HepG2 (cell line): ENCODE data around the gene EOMES. TPM values are rescaled to one million over a fixed set of nuclear protein-coding genes. Genes with fewer than 3 reads are reported as not detected.

Experiments used
- ARHGAP35 ChIP-seq: sonication (generic); formaldehyde crosslinking; IDR thresholded peaks from 2 replicates; pipeline ENCODE4 v1.9.0; 2022; ENCODE audit warnings: mild to moderate bottlenecking, inconsistent platforms, moderate library complexity, missing genetic modification reagents, borderline replicate concordance
- EEA1 ChIP-seq: sonication (generic); formaldehyde crosslinking; IDR thresholded peaks from 2 replicates; pipeline ENCODE4 v1.5.1; 2020; ENCODE audit warnings: mild to moderate bottlenecking, missing genetic modification reagents, borderline replicate concordance
- ETV5 ChIP-seq: IDR thresholded peaks from 2 replicates; pipeline ENCODE4 v1.6.1; 2018; ENCODE audit warnings: missing biosample characterization, missing genetic modification reagents, inconsistent platforms, borderline replicate concordance
- GLI4 ChIP-seq: sonication (generic); formaldehyde crosslinking; IDR thresholded peaks from 2 replicates; pipeline ENCODE4 v1.5.1; 2020; ENCODE audit warnings: missing genetic modification reagents, mild to moderate bottlenecking, moderate library complexity, borderline replicate concordance
- GPN1 ChIP-seq: sonication (generic); formaldehyde crosslinking; IDR thresholded peaks from 2 replicates; pipeline ENCODE4 v1.5.1; 2020; ENCODE audit warnings: missing genetic modification reagents, borderline replicate concordance
- GZF1 ChIP-seq: sonication (generic); formaldehyde crosslinking; IDR thresholded peaks from 2 replicates; pipeline ENCODE4 v1.5.1; 2020; ENCODE audit warnings: mild to moderate bottlenecking, missing genetic modification reagents
- NRL ChIP-seq: sonication (generic); formaldehyde crosslinking; IDR thresholded peaks from 2 replicates; pipeline ENCODE4 v1.5.0; 2020; ENCODE audit warnings: missing genetic modification reagents, mild to moderate bottlenecking, moderate library complexity, borderline replicate concordance
- RBFOX2 ChIP-seq: fragments of 200-400 bp; formaldehyde crosslinking; IDR thresholded peaks from 2 replicates; pipeline ENCODE4 v1.6.1; 2017; ENCODE audit warnings: low read depth, mild to moderate bottlenecking, low read length
- SP2 ChIP-seq: sonication (generic); formaldehyde crosslinking; IDR thresholded peaks from 2 replicates; pipeline ENCODE4 v1.5.1; 2020; ENCODE audit warnings: mild to moderate bottlenecking, missing genetic modification reagents
- TARDBP ChIP-seq: sonication (generic); formaldehyde crosslinking; IDR thresholded peaks from 2 replicates; pipeline ENCODE4 v1.8.0; 2022; ENCODE audit warnings: mild to moderate bottlenecking, missing genetic modification reagents
- ZC3H13 ChIP-seq: sonication (generic); formaldehyde crosslinking; IDR thresholded peaks from 2 replicates; pipeline ENCODE4 v1.8.1; 2023; ENCODE audit warnings: mild to moderate bottlenecking, missing genetic modification reagents, moderate library complexity
- ZNF225 ChIP-seq: sonication (generic); formaldehyde crosslinking; IDR thresholded peaks from 2 replicates; pipeline ENCODE4 v1.4.0; 2020; ENCODE audit warnings: mild to moderate bottlenecking, missing genetic modification reagents
- ZNF33B ChIP-seq: sonication (generic); formaldehyde crosslinking; IDR thresholded peaks from 2 replicates; pipeline ENCODE4 v1.5.1; 2020; ENCODE audit warnings: mild to moderate bottlenecking, missing genetic modification reagents
- polyA plus RNA-seq, 8 experiments: library from polyadenylated mRNA; depleted of rRNA in 3 of 8; stranded (reverse) in 7 of 8; unstranded in 1 of 8; fragments of >200 nt; fragmentation: Illumina TruSeq in 4 of 8; extraction: Trizol in 4 of 8; gene quantifications; 2 replicates each; pipeline versions ENCODE4 v1.2.1 to v1.2.3, GENCODE V29; 2011 to 2016; ENCODE audit warnings: low read depth in 4 of 8, missing spikeins in 1 of 8, mixed read lengths in 1 of 8; ENCODE audit not compliant: insufficient read depth in 1 of 8
- total RNA-seq, 5 experiments: library from RNA; depleted of rRNA; stranded (reverse); fragments of >200 nt; fragmentation: Illumina TruSeq; extraction: Trizol; gene quantifications; 2 replicates each; pipeline ENCODE4 v1.2.3, GENCODE V29; 2016; ENCODE audit warnings: low read depth in 1 of 5
- TF ChIP-seq, protein P1 (sequence below): sonication (generic); formaldehyde crosslinking; IDR thresholded peaks from 2 replicates; pipeline ENCODE4 v1.8.0; 2022; ENCODE audit warnings: mild to moderate bottlenecking, missing genetic modification reagents, moderate library complexity
- TF ChIP-seq, protein P2 (sequence below): sonication (generic); formaldehyde crosslinking; IDR thresholded peaks from 2 replicates; pipeline ENCODE4 v1.8.0; 2022; ENCODE audit warnings: mild to moderate bottlenecking, missing genetic modification reagents, borderline replicate concordance
- TF ChIP-seq, protein P3 (sequence below): sonication (generic); formaldehyde crosslinking; IDR thresholded peaks from 2 replicates; pipeline ENCODE4 v1.5.0; 2020; ENCODE audit warnings: mild to moderate bottlenecking, missing genetic modification reagents, borderline replicate concordance
- TF ChIP-seq, protein P4 (sequence below): sonication (generic); formaldehyde crosslinking; conservative IDR thresholded peaks from 2 replicates; pipeline ENCODE4 v1.4.0; 2020; ENCODE audit warnings: missing genetic modification reagents
- TF ChIP-seq, protein P5 (sequence below): sonication (generic); formaldehyde crosslinking; IDR thresholded peaks from 2 replicates; pipeline ENCODE4 v1.4.0; 2020; ENCODE audit warnings: missing genetic modification reagents, borderline replicate concordance

Gene EOMES
- total and polyA plus RNA-seq, 2 of the 13 experiments (the other 11 are each of a cell fraction or from before 2014, with no cell fraction given): 0.11 to 0.12 TPM

DNA sequence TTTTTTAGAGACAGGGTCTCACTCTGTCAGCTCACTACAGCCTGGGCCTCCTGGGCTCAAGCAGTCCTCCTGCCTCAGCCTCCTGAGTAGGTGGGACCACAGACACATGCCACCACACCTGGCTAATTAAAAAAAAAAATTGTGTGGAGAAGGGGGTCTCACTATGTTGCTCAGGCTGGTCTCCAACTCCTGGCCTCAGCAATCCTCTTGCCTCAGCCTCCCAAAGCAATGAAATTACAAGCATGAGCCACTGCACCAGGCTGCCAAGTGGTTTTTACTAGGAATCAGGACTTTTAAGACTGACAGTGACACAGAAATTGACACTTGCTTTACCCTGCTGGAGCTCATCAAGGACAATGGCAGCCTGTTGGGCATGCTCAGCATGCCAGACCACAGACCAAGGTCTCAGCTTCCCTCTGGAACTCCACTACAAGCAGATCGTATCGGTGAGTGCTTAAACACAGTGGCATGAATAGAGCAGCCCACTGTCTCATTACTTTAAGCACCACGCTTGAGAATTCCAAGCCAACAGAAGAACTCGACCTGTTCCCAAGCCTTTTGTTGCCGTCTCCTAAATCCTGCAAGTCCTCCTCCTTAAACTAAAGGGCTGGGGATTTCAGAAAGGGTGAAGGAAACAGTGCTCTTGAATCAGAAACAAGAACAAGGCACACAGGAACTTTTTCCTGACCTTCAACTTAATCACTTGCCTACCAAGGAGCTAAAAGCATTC, 41.4 kb downstream of the EOMES start (continued):
- TF ChIP-seq, protein P1, sequence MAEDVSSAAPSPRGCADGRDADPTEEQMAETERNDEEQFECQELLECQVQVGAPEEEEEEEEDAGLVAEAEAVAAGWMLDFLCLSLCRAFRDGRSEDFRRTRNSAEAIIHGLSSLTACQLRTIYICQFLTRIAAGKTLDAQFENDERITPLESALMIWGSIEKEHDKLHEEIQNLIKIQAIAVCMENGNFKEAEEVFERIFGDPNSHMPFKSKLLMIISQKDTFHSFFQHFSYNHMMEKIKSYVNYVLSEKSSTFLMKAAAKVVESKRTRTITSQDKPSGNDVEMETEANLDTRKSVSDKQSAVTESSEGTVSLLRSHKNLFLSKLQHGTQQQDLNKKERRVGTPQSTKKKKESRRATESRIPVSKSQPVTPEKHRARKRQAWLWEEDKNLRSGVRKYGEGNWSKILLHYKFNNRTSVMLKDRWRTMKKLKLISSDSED (CRISPR knock-in tag): no peak
- TF ChIP-seq GPN1 (CRISPR knock-in tag) (no peak), ZNF33B (CRISPR knock-in tag) (no peak), EEA1 (no peak), ZC3H13 (no peak), GZF1 (CRISPR knock-in tag) (no peak), ARHGAP35 (0 out of 2 replicates have a peak, but pooled peaks have one; percentile 45), ETV5 (CRISPR knock-in tag) (no peak), RBFOX2 (no peak), ZNF225 (no peak), NRL (CRISPR knock-in tag) (no peak), SP2 (CRISPR knock-in tag) (no peak), TARDBP (CRISPR knock-in tag) (0 out of 2 replicates have a peak, but pooled peaks have one; percentile 13), GLI4 (CRISPR knock-in tag) (no peak)
- TF ChIP-seq, protein P2, sequence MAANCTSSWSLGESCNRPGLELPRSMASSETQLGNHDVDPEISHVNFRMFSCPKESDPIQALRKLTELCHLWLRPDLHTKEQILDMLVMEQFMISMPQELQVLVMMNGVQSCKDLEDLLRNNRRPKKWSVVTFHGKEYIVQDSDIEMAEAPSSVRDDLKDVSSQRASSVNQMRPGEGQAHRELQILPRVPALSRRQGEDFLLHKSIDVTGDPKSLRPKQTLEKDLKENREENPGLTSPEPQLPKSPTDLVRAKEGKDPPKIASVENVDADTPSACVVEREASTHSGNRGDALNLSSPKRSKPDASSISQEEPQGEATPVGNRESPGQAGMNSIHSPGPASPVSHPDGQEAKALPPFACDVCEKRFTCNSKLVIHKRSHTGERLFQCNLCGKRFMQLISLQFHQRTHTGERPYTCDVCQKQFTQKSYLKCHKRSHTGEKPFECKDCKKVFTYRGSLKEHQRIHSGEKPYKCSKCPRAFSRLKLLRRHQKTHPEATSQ (CRISPR knock-in tag): no peak
- TF ChIP-seq, protein P3, sequence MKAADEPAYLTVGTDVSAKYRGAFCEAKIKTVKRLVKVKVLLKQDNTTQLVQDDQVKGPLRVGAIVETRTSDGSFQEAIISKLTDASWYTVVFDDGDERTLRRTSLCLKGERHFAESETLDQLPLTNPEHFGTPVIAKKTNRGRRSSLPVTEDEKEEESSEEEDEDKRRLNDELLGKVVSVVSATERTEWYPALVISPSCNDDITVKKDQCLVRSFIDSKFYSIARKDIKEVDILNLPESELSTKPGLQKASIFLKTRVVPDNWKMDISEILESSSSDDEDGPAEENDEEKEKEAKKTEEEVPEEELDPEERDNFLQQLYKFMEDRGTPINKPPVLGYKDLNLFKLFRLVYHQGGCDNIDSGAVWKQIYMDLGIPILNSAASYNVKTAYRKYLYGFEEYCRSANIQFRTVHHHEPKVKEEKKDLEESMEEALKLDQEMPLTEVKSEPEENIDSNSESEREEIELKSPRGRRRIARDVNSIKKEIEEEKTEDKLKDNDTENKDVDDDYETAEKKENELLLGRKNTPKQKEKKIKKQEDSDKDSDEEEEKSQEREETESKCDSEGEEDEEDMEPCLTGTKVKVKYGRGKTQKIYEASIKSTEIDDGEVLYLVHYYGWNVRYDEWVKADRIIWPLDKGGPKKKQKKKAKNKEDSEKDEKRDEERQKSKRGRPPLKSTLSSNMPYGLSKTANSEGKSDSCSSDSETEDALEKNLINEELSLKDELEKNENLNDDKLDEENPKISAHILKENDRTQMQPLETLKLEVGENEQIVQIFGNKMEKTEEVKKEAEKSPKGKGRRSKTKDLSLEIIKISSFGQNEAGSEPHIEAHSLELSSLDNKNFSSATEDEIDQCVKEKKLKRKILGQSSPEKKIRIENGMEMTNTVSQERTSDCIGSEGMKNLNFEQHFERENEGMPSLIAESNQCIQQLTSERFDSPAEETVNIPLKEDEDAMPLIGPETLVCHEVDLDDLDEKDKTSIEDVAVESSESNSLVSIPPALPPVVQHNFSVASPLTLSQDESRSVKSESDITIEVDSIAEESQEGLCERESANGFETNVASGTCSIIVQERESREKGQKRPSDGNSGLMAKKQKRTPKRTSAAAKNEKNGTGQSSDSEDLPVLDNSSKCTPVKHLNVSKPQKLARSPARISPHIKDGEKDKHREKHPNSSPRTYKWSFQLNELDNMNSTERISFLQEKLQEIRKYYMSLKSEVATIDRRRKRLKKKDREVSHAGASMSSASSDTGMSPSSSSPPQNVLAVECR: peak; percentile 29; the same call in 1 of the 2 replicates
- TF ChIP-seq, protein P4, sequence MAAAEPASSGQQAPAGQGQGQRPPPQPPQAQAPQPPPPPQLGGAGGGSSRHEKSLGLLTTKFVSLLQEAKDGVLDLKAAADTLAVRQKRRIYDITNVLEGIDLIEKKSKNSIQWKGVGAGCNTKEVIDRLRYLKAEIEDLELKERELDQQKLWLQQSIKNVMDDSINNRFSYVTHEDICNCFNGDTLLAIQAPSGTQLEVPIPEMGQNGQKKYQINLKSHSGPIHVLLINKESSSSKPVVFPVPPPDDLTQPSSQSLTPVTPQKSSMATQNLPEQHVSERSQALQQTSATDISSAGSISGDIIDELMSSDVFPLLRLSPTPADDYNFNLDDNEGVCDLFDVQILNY (CRISPR knock-in tag): no peak
- TF ChIP-seq, protein P5, sequence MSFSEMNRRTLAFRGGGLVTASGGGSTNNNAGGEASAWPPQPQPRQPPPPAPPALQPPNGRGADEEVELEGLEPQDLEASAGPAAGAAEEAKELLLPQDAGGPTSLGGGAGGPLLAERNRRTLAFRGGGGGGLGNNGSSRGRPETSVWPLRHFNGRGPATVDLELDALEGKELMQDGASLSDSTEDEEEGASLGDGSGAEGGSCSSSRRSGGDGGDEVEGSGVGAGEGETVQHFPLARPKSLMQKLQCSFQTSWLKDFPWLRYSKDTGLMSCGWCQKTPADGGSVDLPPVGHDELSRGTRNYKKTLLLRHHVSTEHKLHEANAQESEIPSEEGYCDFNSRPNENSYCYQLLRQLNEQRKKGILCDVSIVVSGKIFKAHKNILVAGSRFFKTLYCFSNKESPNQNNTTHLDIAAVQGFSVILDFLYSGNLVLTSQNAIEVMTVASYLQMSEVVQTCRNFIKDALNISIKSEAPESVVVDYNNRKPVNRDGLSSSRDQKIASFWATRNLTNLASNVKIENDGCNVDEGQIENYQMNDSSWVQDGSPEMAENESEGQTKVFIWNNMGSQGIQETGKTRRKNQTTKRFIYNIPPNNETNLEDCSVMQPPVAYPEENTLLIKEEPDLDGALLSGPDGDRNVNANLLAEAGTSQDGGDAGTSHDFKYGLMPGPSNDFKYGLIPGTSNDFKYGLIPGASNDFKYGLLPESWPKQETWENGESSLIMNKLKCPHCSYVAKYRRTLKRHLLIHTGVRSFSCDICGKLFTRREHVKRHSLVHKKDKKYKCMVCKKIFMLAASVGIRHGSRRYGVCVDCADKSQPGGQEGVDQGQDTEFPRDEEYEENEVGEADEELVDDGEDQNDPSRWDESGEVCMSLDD (CRISPR knock-in tag): no peak
